ENCODE measurements around the gene GFER. TPM values are rescaled to one million over a fixed set of nuclear protein-coding genes. Genes with fewer than 3 reads are reported as not detected.
"Not testable (repeated sequence)": the region's sequence is repeated elsewhere in the genome, so short reads cannot be mapped to it uniquely, and the experiment has no call there.

The GFER gene
- total RNA-seq, 1 donor from 2014 or later, result 21.5 TPM

DNA sequence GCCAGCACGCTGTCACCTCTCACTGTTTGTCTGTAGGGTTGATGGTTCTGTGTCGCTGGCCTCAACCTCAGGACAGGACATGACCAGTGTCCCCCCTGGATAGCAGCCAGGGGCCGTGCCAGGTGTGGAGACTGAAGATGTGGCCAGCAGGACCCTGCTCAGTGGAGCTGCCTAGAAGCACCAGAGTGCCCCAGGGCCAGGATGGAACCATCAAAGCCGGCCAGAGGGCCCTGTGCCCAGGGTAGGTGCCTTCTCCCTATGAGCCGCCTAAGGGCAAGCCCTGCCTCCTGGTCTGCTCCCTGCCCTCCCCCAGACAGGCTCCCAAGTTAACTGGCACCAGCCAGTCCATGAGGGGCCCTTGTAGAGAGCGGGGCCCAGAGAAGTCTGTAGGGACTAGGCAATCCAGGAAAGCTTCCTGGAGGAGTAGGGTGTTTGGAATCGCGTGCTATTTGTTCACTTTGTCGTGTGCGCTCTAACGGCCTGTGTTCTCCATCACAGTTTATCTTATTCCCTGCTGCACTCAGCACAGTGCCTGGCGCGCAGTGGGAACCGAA lies 25.2 kb upstream of the GFER start:
- peak overlapping the region; percentile 96 for H3K4me3 ChIP-seq (ENCODE audit: low read depth, low read length)
- no peak for DNase-seq (ENCODE audit: low read depth)

DNA sequence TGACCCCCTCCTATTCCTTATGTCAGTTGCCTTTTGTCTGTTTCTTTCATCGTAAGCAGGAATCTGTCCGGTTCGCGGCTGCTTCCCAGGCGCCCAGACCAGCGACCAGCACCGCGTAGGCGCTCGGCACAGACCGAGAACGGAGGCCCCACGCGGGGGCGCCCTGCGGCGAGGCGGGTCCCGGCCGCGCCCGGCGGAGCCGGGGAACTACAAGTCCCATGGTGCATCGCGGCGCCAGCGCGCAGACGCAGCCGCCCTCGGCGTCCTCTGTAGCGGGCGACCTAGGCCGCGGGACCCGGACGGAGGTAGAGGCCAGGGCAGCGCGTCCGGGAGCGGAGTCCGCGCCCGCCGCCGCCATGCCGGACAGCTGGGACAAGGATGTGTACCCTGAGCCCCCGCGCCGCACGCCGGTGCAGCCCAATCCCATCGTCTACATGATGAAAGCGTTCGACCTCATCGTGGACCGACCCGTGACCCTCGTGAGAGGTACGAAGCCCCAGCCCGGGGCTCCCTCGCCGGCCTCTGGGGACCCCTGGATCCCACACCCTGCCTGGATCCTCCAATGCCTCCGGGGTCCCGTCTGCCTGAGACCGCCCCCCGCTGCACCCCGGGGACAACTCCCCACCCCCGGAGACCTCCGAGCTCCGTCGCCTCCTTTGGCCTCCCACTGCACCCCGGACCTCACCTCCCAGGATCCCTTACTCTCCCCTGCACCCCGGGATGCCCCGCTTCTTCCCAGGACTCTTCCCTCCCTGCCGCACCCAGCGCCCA lies 24.5 kb upstream of the GFER start, which contains the start of gene NDUFB10:
Gene NDUFB10, plus strand, starts transcription at position 270 of the 771 bp plus-strand sequence. Its CDS starts 87 bp downstream, at position 357.
- DNase-seq (ENCODE audit: low read depth), result no peak
- TF ChIP-seq, protein P1, sequence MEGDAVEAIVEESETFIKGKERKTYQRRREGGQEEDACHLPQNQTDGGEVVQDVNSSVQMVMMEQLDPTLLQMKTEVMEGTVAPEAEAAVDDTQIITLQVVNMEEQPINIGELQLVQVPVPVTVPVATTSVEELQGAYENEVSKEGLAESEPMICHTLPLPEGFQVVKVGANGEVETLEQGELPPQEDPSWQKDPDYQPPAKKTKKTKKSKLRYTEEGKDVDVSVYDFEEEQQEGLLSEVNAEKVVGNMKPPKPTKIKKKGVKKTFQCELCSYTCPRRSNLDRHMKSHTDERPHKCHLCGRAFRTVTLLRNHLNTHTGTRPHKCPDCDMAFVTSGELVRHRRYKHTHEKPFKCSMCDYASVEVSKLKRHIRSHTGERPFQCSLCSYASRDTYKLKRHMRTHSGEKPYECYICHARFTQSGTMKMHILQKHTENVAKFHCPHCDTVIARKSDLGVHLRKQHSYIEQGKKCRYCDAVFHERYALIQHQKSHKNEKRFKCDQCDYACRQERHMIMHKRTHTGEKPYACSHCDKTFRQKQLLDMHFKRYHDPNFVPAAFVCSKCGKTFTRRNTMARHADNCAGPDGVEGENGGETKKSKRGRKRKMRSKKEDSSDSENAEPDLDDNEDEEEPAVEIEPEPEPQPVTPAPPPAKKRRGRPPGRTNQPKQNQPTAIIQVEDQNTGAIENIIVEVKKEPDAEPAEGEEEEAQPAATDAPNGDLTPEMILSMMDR (conservative IDR thresholded peaks at IDR 0.05; ENCODE audit: low read depth, low read length), result peak; percentile 67
- H3K4me3 ChIP-seq (ENCODE audit: low read depth, low read length), result peak within 1 kb of the TSS; percentile 96

More for the DNA sequence above, 25.2 kb upstream of the GFER start:
- TF ChIP-seq, protein P1 (conservative IDR thresholded peaks at IDR 0.05; ENCODE audit: low read depth, low read length), result no peak

DNA sequence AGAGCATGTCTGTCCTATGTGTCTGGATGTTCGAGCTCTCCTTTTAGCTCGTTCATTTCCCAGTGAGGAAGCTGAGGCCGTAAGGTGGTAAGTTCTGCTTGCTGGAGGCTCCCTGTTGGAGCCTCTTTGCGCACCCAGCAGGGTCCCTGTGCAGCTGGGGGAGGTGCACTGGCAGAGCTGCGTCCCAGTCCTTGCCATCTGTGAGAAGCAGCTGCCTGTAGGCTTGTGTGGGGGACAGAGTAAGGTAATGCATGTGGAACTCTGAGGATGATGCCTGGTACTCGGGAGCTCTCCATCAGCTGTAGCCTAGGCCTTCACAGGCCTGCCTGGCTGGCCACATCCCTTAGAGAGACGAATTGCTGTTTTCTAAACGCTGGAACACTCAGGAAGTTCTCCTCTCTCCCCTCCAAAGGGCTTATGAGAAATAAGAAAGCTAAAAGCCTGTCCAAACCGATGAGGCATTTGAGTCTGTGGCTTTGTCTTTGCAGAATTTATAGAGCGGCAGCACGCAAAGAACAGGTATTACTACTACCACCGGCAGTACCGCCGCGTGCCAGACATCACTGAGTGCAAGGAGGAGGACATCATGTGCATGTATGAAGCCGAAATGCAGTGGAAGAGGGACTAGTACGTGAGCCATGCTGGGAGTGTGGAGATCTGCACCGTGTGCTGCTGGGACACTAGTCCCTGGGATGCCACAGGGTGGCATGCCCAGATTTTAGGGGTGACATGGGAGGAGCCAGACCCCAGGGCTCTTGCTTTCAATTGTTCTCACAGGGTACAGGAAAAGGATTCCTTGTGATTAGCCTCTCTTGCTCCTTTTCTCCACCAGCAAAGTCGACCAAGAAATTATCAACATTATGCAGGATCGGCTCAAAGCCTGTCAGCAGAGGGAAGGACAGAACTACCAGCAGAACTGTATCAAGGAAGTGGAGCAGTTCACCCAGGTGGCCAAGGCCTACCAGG lies 23.0 kb upstream of the GFER start:
- no peak for DNase-seq (ENCODE audit: low read depth)

DNA sequence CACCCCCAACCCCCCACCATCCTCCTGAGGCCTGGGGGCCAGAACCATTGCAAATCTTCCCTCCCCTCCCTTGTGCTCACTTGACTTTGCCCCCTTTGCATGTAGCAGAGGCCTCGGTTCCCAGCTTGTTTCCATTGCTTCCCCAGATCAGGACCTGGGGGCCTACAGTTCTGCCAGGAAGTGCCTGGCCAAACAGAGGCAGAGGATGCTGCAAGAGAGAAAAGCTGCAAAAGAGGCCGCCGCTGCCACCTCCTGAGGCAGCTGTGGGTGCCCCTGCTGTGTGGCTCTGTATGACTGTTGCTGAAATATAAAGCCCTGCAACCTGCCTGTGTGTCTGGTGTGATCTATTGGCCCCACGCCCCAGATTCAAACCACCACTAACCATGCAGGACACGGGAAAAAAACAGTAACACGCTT lies 22.3 kb upstream of the GFER start:
- TF ChIP-seq, protein P1 (conservative IDR thresholded peaks at IDR 0.05; ENCODE audit: low read depth, low read length), result no peak
- no peak for DNase-seq (ENCODE audit: low read depth)
- no peak overlapping the region for H3K4me3 ChIP-seq (ENCODE audit: low read depth, low read length)

More for the DNA sequence above, 23.0 kb upstream of the GFER start:
- peak overlapping the region; percentile 96 for H3K4me3 ChIP-seq (ENCODE audit: low read depth, low read length)
- TF ChIP-seq, protein P1 (conservative IDR thresholded peaks at IDR 0.05; ENCODE audit: low read depth, low read length), result no peak

DNA sequence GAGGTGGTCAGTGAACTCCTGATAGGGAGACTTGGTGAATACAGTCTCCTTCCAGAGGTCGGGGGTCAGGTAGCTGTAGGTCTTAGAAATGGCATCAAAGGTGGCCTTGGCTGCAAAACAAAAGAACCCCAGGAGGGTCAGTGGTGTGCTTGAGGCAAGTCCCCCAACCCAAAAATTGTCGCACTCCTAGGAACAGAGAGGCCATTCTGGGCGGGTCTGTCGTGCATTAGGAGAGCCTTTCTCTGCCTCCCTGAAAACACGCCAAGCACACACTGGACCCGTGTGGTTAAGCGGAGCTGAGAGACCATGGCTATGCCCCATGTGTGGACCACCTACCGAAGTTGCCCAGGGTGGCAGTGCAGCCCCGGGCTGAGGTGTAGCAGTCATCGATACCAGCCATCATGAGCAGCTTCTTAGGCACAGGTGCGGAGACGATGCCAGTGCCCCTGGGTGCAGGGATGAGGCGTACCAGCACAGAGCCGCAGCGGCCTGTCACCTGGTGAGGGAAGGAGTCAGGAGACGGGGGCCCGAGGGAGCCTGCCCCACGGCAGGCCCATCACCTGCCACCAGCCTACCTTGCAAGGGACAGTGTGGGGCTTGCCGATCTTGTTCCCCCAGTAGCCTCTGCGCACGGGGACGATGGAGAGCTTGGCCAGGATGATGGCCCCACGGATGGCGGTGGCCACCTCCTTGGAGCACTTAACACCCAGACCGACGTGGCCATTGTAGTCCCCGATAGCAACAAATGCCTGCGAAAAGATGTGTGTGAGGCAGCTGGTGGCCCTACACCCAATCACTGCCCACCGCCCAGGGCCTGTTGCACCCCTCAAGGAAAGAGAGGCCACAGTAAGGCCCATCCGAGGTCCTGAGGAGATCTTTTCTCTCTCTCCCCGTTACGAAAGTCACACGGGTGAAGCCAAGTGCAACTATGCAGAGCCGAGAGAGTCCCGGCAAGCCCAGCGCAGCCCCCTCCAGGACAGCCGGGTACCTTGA lies 21.5 kb upstream of the GFER start:
- DNase-seq (ENCODE audit: low read depth), result not testable (repeated sequence)
- H3K4me3 ChIP-seq (ENCODE audit: low read depth, low read length), result peak overlapping the region; percentile 93

DNA sequence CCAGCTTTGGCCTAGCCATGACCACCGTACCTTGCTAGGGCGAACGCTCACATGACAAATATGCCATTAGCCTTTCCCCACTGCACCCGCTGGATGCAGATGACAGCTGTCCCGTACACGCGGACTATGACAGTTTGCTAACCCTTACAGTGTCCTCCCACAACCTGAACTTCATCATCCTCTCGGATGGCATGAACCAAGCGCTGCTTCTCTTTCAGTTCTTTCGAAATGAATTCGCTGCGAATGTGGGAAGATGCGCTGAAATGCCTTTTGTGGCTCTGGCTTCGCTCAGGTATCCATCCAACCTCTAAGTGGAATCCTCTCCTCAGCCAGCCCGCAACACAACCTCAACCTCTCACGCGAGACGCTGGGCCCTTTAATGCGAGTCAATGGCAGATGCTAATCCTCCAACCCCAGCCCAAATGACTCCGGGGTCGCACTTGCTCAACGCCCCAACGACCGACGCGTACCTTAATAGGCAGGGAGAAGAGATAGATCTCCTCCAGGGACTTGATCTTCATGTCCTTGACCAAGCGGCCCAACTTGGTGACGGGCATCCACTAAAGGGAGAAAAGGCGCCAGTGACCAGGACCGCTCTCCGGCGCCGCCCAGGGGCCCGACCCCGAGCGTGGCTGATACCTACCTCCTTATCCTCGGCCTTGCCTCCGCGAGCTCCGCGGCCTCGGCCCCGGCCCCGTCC lies 20.0 kb upstream of the GFER start:
- TF ChIP-seq, protein P1 (conservative IDR thresholded peaks at IDR 0.05; ENCODE audit: low read depth, low read length), result peak; percentile 9
- H3K4me3 ChIP-seq (ENCODE audit: low read depth, low read length), result peak overlapping the region; percentile 93
- DNase-seq (ENCODE audit: low read depth), result no peak

All from epithelial cell of proximal tubule (primary cell).